Subcutaneous adipose tissue (tissue), 4 donors: ENCODE measurements around the gene ZNF556. TPM values are rescaled to one million over a fixed set of nuclear protein-coding genes. Genes with fewer than 3 reads are reported as not detected.

Experiments used
- total RNA-seq, 4 donors: library from RNA; depleted of rRNA; stranded (reverse); fragments of >200 nt; gene quantifications; one replicate each; pipeline ENCODE4 v1.1.0, GENCODE V29; 2016
- TF ChIP-seq, protein P1 (sequence below): fragments of 450-650 bp; IDR thresholded peaks from one replicate; pipeline ENCODE4 v1.5.1; 2016; ENCODE audit warnings: low read depth, mild to moderate bottlenecking, control low read depth, antibody characterized with exemption, moderate library complexity

Gene ZNF556
- total RNA-seq, 4 donors from 2014 or later, result not detected

DNA sequence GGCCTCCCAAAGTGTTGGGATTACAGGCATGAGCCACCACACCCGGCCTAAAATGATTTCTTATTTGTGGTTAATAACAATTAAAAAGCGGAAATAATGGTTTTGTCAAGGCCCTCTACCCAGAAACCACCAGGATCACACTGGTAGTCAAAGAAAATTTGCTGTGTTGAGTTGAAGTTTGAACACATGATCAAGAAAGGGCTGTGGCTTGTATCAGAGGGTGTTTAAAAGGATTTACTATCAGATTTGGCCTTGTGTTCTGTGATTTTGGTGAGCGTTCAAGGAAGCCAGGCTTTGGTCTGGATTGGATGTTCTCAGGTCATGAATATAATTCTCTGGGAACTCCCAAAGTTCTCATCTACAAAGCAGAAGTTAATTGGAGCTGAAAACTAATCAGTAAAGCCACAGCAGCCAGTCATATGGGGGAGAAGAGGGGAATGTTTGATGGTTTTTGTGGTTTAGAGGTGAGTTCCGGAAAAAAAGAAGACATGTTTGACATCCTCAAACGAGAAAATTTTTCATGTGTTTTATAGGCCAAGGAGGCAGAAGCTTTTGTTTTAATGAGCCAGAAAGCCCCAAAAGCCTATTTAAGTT, 10.6 kb upstream of the ZNF556 start:
- TF ChIP-seq, protein P1, sequence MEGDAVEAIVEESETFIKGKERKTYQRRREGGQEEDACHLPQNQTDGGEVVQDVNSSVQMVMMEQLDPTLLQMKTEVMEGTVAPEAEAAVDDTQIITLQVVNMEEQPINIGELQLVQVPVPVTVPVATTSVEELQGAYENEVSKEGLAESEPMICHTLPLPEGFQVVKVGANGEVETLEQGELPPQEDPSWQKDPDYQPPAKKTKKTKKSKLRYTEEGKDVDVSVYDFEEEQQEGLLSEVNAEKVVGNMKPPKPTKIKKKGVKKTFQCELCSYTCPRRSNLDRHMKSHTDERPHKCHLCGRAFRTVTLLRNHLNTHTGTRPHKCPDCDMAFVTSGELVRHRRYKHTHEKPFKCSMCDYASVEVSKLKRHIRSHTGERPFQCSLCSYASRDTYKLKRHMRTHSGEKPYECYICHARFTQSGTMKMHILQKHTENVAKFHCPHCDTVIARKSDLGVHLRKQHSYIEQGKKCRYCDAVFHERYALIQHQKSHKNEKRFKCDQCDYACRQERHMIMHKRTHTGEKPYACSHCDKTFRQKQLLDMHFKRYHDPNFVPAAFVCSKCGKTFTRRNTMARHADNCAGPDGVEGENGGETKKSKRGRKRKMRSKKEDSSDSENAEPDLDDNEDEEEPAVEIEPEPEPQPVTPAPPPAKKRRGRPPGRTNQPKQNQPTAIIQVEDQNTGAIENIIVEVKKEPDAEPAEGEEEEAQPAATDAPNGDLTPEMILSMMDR, result no peak

GRCh38 chr19:2858864-2859263, 8.3 kb upstream of the ZNF556 start:
- TF ChIP-seq, protein P1, result no peak

DNA sequence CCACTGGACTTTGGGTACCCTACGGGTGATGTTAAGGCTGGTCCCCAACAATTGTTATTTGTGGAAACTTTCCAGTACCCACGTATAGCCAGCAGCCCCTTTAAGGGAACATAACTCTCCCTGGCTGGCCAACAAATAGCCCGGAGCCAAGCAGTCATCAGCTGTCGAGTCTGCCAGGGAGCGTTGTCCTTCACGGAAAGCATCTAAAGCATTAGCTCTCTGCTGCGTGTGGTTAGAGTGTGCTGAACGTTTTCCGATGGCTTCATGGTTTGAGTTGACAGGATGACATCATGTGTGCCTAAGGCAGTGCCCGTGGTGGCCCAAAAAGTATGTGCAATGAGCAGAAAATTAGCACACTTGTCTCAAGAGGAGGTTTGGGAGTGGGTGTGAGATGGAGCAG, 3.3 kb upstream of the ZNF556 start:
- TF ChIP-seq, protein P1, result no peak

DNA sequence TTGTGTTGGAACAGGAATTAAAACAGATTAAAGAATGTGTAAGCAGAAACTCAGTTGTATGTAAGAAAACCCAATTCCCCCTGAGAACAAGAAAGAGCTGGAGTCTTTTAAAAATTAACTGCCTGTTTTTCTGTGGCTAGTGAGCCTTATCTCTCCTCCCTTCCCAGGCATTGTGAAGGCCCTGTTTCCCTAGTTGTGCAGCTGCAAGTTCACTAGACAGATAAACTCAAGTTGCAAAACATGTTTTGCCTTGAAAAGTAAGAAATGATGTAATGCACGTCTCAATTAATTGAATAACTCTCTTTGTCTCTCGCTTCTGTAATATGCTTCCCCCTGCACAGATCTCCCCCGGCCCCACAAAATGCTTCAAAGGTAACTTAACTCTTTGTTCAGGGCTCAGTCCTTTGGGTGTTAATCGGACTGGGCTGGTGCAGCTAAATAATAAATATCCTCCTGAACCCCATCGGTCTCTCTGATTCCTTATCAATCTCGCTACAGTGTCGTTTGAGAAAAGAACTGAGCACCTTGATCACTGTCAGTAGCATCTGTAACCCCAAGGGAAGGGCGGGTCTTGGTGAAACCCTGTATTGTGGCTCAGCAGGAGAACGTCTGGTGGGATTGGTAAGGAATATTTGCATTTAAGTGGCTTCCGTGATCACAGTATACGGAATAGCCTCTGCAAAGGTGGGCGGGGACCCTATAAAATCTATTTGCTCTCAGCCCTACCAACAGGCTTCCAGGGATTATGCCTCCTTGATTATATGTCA, 1.6 kb upstream of the ZNF556 start:
- TF ChIP-seq, protein P1, result no peak

GRCh38 chr19:2866495-2867024, 575 bp upstream of the ZNF556 start:
- TF ChIP-seq, protein P1, result no peak

GRCh38 chr19:2869618-2870017, 2.5 kb downstream of the ZNF556 start:
- TF ChIP-seq, protein P1, result no peak

DNA sequence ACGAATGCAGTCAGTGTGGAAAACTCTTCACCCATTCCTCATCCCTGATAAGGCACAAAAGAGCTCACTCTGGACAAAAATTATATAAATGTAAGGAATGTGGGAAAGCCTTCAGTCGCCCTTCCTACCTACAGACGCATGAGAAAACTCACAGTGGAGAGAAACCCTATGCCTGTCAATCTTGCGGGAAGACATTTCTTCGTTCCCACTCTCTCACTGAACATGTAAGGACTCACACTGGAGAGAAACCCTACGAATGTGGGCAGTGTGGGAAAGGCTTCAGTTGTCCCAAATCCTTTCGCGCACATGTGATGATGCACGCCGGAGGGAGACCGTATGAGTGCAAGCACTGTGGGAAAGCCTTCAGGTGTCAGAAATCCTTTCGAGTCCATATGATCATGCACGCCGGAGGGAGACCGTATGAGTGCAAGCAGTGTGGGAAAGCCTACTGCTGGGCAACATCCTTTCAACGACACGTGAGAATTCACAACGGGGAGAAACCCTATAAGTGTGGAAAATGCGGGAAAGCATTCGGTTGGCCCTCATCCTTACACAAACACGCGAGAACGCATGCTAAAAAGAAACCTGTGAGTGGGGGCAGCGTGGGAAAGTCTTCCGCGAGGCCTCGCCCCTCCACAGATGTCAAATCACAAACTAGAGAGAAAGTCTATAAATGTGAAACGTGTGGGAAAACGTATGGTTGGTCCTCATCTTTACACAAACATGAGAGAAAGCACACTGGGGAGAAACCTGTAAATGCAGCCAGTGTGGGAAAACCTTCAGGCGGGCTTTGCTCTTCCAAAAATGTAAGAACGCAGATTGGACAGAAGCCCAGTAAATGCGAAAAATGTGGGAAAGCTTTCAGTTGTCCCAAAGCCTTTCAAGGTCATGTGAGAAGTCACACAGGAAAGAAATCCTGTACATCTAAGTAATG, 10.5 kb downstream of the ZNF556 start:
- TF ChIP-seq, protein P1, result no peak
